GM23338 (cell line): ENCODE results near the gene TUBD1. TPM values are rescaled to one million over a fixed set of nuclear protein-coding genes. Genes with fewer than 3 reads are reported as not detected.

Experiments
- ATAC-seq: fragments of 200-7000 bp; cut with Tn5 transposase; 3 replicates; pipeline ENCODE4 v1.9.1; 2020
- DNase-seq: peaks from one replicate; pipeline ENCODE4 v3.0.0-alpha.2; 2015; ENCODE audit warnings: low spot score
- H2AFZ ChIP-seq: fragments of 200-600 bp; sonication (generic); 2 replicates; pipeline ENCODE4 v1.8.0; 2016; ENCODE audit warnings: antibody characterized with exemption, mild to moderate bottlenecking, moderate library complexity
- H3F3A ChIP-seq: fragments of 200-600 bp; sonication (generic); replicated peaks from 2 replicates; pipeline ENCODE4 v1.8.0; 2017; ENCODE audit warnings: antibody characterized with exemption, mixed run types, low read depth
- H3K27ac ChIP-seq: fragments of 200-600 bp; sonication (generic); 2 replicates; pipeline ENCODE4 v1.6.1; 2016; ENCODE audit warnings: low read depth
- H3K27me3 ChIP-seq: fragments of 200-600 bp; sonication (generic); 2 replicates; pipeline ENCODE4 v1.8.0; 2016; ENCODE audit warnings: mild to moderate bottlenecking, mixed run types, moderate library complexity; ENCODE audit not compliant: insufficient read depth
- H3K36me3 ChIP-seq: fragments of 200-600 bp; sonication (generic); 2 replicates; pipeline ENCODE4 v1.8.0; 2016; ENCODE audit warnings: mild to moderate bottlenecking; ENCODE audit not compliant: insufficient read depth
- H3K4me1 ChIP-seq: fragments of 200-600 bp; sonication (generic); 2 replicates; pipeline ENCODE4 v1.8.0; 2016; ENCODE audit warnings: mild to moderate bottlenecking, moderate library complexity; ENCODE audit not compliant: insufficient read depth
- H3K4me2 ChIP-seq: fragments of 200-600 bp; sonication (generic); 2 replicates; pipeline ENCODE4 v1.7.1; 2017; ENCODE audit warnings: mixed run types
- H3K4me3 ChIP-seq: fragments of 200-600 bp; sonication (generic); 2 replicates; pipeline ENCODE4 v1.6.1; 2016; ENCODE audit warnings: mixed run types
- H3K79me2 ChIP-seq: fragments of 200-600 bp; sonication (generic); replicated peaks from 2 replicates; pipeline ENCODE4 v1.8.0; 2017; ENCODE audit warnings: mild to moderate bottlenecking; ENCODE audit not compliant: insufficient read depth
- H3K9me2 ChIP-seq: fragments of 200-600 bp; sonication (generic); 2 replicates; pipeline ENCODE4 v1.8.0; 2017; ENCODE audit not compliant: insufficient read depth
- H4K20me1 ChIP-seq: fragments of 200-600 bp; sonication (generic); replicated peaks from 2 replicates; pipeline ENCODE4 v1.8.0; 2017; ENCODE audit warnings: mild to moderate bottlenecking; ENCODE audit not compliant: insufficient read depth
- H3K27ac Mint-ChIP-seq: 2 replicates; pipeline ENCODE4 v1.8.0; 2020; ENCODE audit warnings: inconsistent platforms, mild to moderate bottlenecking, moderate library complexity, mixed read lengths
- H3K27me3 Mint-ChIP-seq: 3 replicates; pipeline ENCODE4 v1.8.0; 2022; ENCODE audit warnings: low read depth, mild to moderate bottlenecking, moderate library complexity, mixed read lengths, inconsistent platforms; ENCODE audit not compliant: insufficient read depth, poor library complexity
- H3K36me3 Mint-ChIP-seq: 3 replicates; pipeline ENCODE4 v1.8.0; 2021; ENCODE audit warnings: low read depth, mild to moderate bottlenecking, inconsistent platforms, moderate library complexity, mixed read lengths
- H3K4me1 Mint-ChIP-seq: 3 replicates; pipeline ENCODE4 v1.8.0; 2020; ENCODE audit warnings: mild to moderate bottlenecking, inconsistent platforms, mixed read lengths
- H3K4me3 Mint-ChIP-seq: 3 replicates; pipeline ENCODE4 v1.8.0; 2021; ENCODE audit warnings: moderate library complexity, mild to moderate bottlenecking, inconsistent platforms, mixed read lengths
- H3K9me3 Mint-ChIP-seq: 3 replicates; pipeline ENCODE4 v1.8.0; 2020; ENCODE audit warnings: moderate library complexity, mild to moderate bottlenecking, inconsistent platforms, mixed read lengths
- CREB1 ChIP-seq: fragments of 250-450 bp; sonication (Bioruptor Pico); IDR thresholded peaks from 2 replicates; pipeline ENCODE4 v1.5.0; 2020; ENCODE audit warnings: low read depth, mild to moderate bottlenecking, moderate library complexity
- ETS1 ChIP-seq: IDR thresholded peaks from 2 replicates; pipeline ENCODE4 v1.6.1; 2016; ENCODE audit warnings: antibody characterized with exemption
- EZH2 ChIP-seq: fragments of 200-600 bp; sonication (generic); IDR thresholded peaks from one replicate; pipeline ENCODE4 v1.8.0; 2017; ENCODE audit warnings: antibody characterized with exemption, mild to moderate bottlenecking, low read depth; ENCODE audit not compliant: unreplicated experiment
- EZH2phosphoT487 ChIP-seq: fragments of 200-600 bp; sonication (generic); IDR thresholded peaks from one replicate; pipeline ENCODE4 v1.8.1; 2018; ENCODE audit warnings: antibody characterized with exemption; ENCODE audit not compliant: unreplicated experiment
- JUNB ChIP-seq: IDR thresholded peaks from one replicate; pipeline ENCODE4 v1.6.1; 2016; ENCODE audit warnings: antibody characterized with exemption; ENCODE audit not compliant: unreplicated experiment
- POLR2AphosphoS5 ChIP-seq: IDR thresholded peaks from 2 replicates; pipeline ENCODE4 v1.6.1; 2016; ENCODE audit warnings: antibody characterized with exemption, low read depth
- ZNF331 ChIP-seq: fragments of 250-450 bp; sonication (Bioruptor Pico); IDR thresholded peaks from 2 replicates; pipeline ENCODE4 v1.5.0; 2020; ENCODE audit warnings: low read depth, mild to moderate bottlenecking, moderate library complexity
- ZNF462 ChIP-seq: fragments of 250-450 bp; sonication (Bioruptor Pico); IDR thresholded peaks from 2 replicates; pipeline ENCODE4 v1.5.0; 2020; ENCODE audit warnings: mild to moderate bottlenecking, moderate library complexity
- polyA plus RNA-seq: library from polyadenylated mRNA; unstranded; fragments of >200 nt; fragmentation: Nextera tagmentation; extraction: Ambion mirVana; gene quantifications from 2 replicates; pipeline ENCODE4 v1.2.1, GENCODE V29; 2016
- total RNA-seq: library from RNA; depleted of rRNA; stranded (reverse); fragments of >200 nt; shearing (Covaris generic); gene quantifications from 2 replicates; pipeline ENCODE4 v1.2.3, GENCODE V29; 2014
- TF ChIP-seq, protein P1 (sequence below), 2 experiments: fragments of 200-600 bp in 1 of 2; sonication (generic) in 1 of 2; conservative IDR thresholded peaks; 2 replicates each; pipeline versions ENCODE4 v1.5.1 to v1.6.1; 2016 to 2017; ENCODE audit warnings: antibody characterized with exemption in 2 of 2, low read depth in 2 of 2, mild to moderate bottlenecking in 2 of 2, moderate library complexity in 1 of 2

The TUBD1 gene
- total and polyA plus RNA-seq, 2 experiments from 2014 or later, result 11.6 to 13.8 TPM

- TF ChIP-seq, protein P1, sequence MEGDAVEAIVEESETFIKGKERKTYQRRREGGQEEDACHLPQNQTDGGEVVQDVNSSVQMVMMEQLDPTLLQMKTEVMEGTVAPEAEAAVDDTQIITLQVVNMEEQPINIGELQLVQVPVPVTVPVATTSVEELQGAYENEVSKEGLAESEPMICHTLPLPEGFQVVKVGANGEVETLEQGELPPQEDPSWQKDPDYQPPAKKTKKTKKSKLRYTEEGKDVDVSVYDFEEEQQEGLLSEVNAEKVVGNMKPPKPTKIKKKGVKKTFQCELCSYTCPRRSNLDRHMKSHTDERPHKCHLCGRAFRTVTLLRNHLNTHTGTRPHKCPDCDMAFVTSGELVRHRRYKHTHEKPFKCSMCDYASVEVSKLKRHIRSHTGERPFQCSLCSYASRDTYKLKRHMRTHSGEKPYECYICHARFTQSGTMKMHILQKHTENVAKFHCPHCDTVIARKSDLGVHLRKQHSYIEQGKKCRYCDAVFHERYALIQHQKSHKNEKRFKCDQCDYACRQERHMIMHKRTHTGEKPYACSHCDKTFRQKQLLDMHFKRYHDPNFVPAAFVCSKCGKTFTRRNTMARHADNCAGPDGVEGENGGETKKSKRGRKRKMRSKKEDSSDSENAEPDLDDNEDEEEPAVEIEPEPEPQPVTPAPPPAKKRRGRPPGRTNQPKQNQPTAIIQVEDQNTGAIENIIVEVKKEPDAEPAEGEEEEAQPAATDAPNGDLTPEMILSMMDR (conservative IDR thresholded peaks at IDR 0.05; ENCODE audit: low read depth in 2 of 2), result no peak
- TF ChIP-seq EZH2phosphoT487, result no peak
- TF ChIP-seq ZNF462 (CRISPR knock-in tag), result no peak
- no peak for TF ChIP-seq POLR2AphosphoS5
- no peak for TF ChIP-seq EZH2
Observed at GRCh38 chr17:59869941-59870218, 22.9 kb downstream of the TUBD1 start (continued).

- peaks cover 6% of the 10 kb centered on the region for H3K36me3 ChIP-seq
- no peaks in the 10 kb centered on the region for H3K9me2 ChIP-seq
- H3K36me3 Mint-ChIP-seq, result peaks cover 44% of the 10 kb centered on the region
- no peak overlapping the region for H3K4me3 Mint-ChIP-seq
- no peak overlapping the region for H3K27ac ChIP-seq
- H3K4me3 ChIP-seq, result no peak overlapping the region
- no peaks in the 10 kb centered on the region for H3K4me1 ChIP-seq
- DNase-seq, result no peak
- H3K79me2 ChIP-seq, result no peaks in the 10 kb centered on the region
- no peaks in the 10 kb centered on the region for H3K27me3 ChIP-seq
- ATAC-seq, result no peak
- H4K20me1 ChIP-seq, result no peaks in the 10 kb centered on the region
- H2AFZ ChIP-seq, result no peak overlapping the region
- no peak overlapping the region for H3K4me2 ChIP-seq
- no peaks in the 10 kb centered on the region for H3F3A ChIP-seq
- no peaks in the 10 kb centered on the region; the same call in 2 of the 3 replicates for H3K4me1 Mint-ChIP-seq
- H3K9me3 Mint-ChIP-seq, result no peaks in the 10 kb centered on the region
- peaks cover 3% of the 10 kb centered on the region for H3K27me3 Mint-ChIP-seq
- H3K27ac Mint-ChIP-seq, result no peak overlapping the region
- TF ChIP-seq CREB1 (CRISPR knock-in tag), result no peak
- no peak for TF ChIP-seq JUNB
- no peak for TF ChIP-seq ZNF331 (CRISPR knock-in tag)
- no peak for TF ChIP-seq ETS1
Observed at GRCh38 chr17:59863616-59864015, 29.1 kb downstream of the TUBD1 start.
